HepG2 (cell line): ENCODE results near the gene ZNF446. TPM values are rescaled to one million over a fixed set of nuclear protein-coding genes. Genes with fewer than 3 reads are reported as not detected.

ENCODE experiments used
- NFE2 ChIP-seq: sonication (generic); formaldehyde crosslinking; IDR thresholded peaks from 2 replicates; pipeline ENCODE4 v1.4.0; 2020; ENCODE audit warnings: missing genetic modification reagents
- RFX3 ChIP-seq: IDR thresholded peaks from 2 replicates; pipeline ENCODE4 v1.6.1; 2016; ENCODE audit warnings: missing biosample characterization, missing genetic modification reagents
- ZNF549 ChIP-seq: sonication (generic); formaldehyde crosslinking; IDR thresholded peaks from 2 replicates; pipeline ENCODE4 v1.5.0; 2020; ENCODE audit warnings: missing genetic modification reagents
- ZNF720 ChIP-seq: sonication (generic); formaldehyde crosslinking; IDR thresholded peaks from 2 replicates; pipeline ENCODE4 v1.4.0; 2020; ENCODE audit warnings: missing genetic modification reagents
- polyA plus RNA-seq, 8 experiments: library from polyadenylated mRNA; depleted of rRNA in 3 of 8; stranded (reverse) in 7 of 8; unstranded in 1 of 8; fragments of >200 nt; fragmentation: Illumina TruSeq in 4 of 8; extraction: Trizol in 4 of 8; gene quantifications; 2 replicates each; pipeline versions ENCODE4 v1.2.1 to v1.2.3, GENCODE V29; 2011 to 2016; ENCODE audit warnings: low read depth in 4 of 8, missing spikeins in 1 of 8, mixed read lengths in 1 of 8; ENCODE audit not compliant: insufficient read depth in 1 of 8
- total RNA-seq, 5 experiments: library from RNA; depleted of rRNA; stranded (reverse); fragments of >200 nt; fragmentation: Illumina TruSeq; extraction: Trizol; gene quantifications; 2 replicates each; pipeline ENCODE4 v1.2.3, GENCODE V29; 2016; ENCODE audit warnings: low read depth in 1 of 5
- TF ChIP-seq, protein P1 (sequence below): sonication (generic); formaldehyde crosslinking; IDR thresholded peaks from 2 replicates; pipeline ENCODE4 v1.4.0; 2020; ENCODE audit warnings: mild to moderate bottlenecking, missing genetic modification reagents
- TF ChIP-seq, protein P2 (sequence below): sonication (generic); formaldehyde crosslinking; conservative IDR thresholded peaks from 2 replicates; pipeline ENCODE4 v1.5.0; 2020; ENCODE audit warnings: missing genetic modification reagents
- TF ChIP-seq, protein P3 (sequence below), 2 experiments: sonication (generic) in 1 of 2; formaldehyde crosslinking in 1 of 2; IDR thresholded peaks; 2 replicates each; pipeline versions ENCODE4 v1.5.1 to v1.6.1; 2011 to 2020; ENCODE audit warnings: borderline replicate concordance in 1 of 2, low read depth in 1 of 2, low read length in 1 of 2, mild to moderate bottlenecking in 1 of 2, missing genetic modification reagents in 1 of 2, moderate library complexity in 1 of 2
- TF ChIP-seq, protein P4 (sequence below): sonication (generic); formaldehyde crosslinking; IDR thresholded peaks from 2 replicates; pipeline ENCODE4 v1.4.0; 2020; ENCODE audit warnings: missing genetic modification reagents, borderline replicate concordance
- TF ChIP-seq, protein P5 (sequence below): sonication (generic); formaldehyde crosslinking; IDR thresholded peaks from 2 replicates; pipeline ENCODE4 v1.8.0; 2022; ENCODE audit warnings: mild to moderate bottlenecking, missing genetic modification reagents, borderline replicate concordance

Gene ZNF446
- total and polyA plus RNA-seq, 2 of the 13 experiments (the other 11 are each of a cell fraction or from before 2014, with no cell fraction given) = 3.0 to 3.6 TPM

DNA sequence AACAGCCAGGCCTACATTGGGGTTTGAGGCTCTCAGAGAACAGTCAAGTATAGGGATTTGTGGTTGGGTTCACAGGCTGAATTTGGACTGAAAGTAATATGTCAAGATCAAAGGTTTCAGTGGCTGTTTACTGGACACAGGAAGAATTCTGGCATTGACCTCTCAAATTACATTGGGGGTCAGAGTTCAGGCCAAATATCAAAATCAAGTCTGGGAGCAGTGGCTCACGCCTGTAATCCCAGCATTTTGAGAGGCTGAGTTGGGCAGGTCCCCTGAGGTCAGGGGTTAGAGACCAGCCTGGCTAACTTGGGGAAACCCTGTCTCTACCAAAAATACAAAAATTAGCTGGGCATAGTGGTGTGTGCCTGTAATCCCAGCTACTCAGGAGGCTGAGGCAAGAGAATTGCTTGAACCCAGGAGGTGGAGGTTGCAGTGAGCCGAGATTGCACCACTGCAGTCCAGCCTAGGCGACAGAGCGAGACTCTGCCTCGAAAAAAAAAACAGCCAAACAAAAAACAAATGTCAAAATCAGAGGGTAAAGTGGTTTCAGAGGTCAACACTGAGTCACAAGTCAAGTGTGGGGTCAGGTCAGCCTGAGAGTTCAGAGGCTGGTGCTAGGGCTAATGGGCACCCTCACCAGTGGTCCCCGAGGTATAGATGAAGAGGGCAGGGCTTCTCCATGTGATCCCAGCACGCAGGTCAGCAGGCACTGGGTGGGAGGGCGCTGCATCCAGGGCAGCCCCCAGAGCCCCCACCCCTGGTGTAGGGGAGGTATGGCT, 34.1 kb downstream of the ZNF446 start (continued):
- TF ChIP-seq, protein P1, sequence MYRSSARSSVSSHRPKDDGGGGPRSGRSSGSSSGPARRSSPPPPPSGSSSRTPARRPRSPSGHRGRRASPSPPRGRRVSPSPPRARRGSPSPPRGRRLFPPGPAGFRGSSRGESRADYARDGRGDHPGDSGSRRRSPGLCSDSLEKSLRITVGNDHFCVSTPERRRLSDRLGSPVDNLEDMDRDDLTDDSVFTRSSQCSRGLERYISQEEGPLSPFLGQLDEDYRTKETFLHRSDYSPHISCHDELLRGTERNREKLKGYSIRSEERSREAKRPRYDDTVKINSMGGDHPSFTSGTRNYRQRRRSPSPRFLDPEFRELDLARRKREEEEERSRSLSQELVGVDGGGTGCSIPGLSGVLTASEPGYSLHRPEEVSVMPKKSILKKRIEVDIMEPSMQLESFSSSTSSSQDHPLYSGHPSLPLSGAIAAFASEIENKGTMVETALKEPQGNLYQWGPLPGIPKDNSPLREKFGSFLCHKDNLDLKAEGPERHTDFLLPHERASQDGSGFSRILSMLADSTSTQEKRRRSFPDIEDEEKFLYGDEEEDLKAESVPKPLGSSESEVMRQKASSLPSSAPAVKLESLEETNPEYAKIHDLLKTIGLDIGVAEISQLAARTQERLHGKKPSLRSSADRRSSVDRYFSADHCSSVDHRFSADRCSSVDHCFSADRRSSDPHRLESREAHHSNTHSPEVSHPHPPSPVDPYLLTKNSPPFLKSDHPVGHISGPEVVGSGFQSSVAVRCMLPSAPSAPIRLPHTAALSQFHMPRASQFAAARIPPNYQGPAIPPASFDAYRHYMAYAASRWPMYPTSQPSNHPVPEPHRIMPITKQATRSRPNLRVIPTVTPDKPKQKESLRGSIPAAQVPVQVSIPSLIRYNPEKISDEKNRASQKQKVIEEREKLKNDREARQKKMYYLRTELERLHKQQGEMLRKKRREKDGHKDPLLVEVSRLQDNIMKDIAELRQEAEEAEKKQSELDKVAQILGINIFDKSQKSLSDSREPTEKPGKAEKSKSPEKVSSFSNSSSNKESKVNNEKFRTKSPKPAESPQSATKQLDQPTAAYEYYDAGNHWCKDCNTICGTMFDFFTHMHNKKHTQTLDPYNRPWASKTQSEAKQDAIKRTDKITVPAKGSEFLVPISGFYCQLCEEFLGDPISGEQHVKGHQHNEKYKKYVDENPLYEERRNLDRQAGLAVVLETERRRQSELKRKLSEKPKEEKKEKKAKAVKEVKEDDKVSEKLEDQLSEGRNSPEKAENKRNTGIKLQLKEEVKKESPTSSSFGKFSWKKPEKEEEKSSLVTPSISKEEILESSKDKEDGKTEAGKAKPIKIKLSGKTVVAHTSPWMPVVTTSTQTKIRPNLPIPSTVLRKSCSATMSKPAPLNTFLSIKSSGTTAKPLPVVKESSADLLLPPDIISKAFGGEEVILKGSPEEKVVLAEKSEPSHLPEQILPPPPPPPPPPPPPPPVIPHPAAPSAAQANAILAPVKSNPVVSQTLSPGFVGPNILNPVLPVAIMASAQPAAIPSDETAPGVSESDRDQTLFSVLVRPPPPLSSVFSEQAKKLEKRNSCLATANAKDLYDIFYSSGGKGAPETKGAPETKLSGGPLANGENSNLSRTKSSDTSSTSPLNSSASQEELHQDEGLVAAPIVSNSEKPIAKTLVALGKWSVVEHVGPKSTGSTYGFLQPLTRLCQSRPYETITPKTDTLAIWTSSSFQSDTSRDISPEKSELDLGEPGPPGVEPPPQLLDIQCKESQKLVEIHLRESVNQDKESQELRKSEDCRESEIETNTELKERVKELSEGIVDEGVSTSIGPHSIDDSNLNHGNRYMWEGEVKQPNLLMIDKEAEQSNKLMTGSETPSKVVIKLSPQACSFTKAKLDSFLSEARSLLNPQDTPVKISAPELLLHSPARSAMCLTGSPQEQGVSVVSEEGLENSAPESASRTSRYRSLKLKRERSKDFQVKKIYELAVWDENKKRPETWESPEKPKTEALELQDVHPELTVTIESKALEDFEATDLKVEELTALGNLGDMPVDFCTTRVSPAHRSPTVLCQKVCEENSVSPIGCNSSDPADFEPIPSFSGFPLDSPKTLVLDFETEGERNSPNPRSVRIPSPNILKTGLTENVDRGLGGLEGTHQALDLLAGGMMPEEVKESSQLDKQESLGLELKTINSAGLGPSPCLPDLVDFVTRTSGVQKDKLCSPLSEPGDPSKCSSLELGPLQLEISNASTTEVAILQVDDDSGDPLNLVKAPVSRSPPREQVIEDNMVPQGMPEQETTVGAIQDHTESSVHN (CRISPR knock-in tag) = no peak
- no peak for TF ChIP-seq ZNF549
- TF ChIP-seq, protein P2, sequence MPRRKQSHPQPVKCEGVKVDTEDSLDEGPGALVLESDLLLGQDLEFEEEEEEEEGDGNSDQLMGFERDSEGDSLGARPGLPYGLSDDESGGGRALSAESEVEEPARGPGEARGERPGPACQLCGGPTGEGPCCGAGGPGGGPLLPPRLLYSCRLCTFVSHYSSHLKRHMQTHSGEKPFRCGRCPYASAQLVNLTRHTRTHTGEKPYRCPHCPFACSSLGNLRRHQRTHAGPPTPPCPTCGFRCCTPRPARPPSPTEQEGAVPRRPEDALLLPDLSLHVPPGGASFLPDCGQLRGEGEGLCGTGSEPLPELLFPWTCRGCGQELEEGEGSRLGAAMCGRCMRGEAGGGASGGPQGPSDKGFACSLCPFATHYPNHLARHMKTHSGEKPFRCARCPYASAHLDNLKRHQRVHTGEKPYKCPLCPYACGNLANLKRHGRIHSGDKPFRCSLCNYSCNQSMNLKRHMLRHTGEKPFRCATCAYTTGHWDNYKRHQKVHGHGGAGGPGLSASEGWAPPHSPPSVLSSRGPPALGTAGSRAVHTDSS = no peak
- TF ChIP-seq, protein P3, sequence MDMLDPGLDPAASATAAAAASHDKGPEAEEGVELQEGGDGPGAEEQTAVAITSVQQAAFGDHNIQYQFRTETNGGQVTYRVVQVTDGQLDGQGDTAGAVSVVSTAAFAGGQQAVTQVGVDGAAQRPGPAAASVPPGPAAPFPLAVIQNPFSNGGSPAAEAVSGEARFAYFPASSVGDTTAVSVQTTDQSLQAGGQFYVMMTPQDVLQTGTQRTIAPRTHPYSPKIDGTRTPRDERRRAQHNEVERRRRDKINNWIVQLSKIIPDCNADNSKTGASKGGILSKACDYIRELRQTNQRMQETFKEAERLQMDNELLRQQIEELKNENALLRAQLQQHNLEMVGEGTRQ (IDR thresholded peaks at IDR 0.05; ENCODE audit: low read depth, low read length) = no peak
- TF ChIP-seq, protein P3 (CRISPR knock-in tag; IDR thresholded peaks at IDR 0.05; ENCODE audit: borderline replicate concordance) = 0 out of 2 replicates have a peak, but pooled peaks have one; percentile 8
- no peak for TF ChIP-seq NFE2 (CRISPR knock-in tag)
- TF ChIP-seq, protein P4, sequence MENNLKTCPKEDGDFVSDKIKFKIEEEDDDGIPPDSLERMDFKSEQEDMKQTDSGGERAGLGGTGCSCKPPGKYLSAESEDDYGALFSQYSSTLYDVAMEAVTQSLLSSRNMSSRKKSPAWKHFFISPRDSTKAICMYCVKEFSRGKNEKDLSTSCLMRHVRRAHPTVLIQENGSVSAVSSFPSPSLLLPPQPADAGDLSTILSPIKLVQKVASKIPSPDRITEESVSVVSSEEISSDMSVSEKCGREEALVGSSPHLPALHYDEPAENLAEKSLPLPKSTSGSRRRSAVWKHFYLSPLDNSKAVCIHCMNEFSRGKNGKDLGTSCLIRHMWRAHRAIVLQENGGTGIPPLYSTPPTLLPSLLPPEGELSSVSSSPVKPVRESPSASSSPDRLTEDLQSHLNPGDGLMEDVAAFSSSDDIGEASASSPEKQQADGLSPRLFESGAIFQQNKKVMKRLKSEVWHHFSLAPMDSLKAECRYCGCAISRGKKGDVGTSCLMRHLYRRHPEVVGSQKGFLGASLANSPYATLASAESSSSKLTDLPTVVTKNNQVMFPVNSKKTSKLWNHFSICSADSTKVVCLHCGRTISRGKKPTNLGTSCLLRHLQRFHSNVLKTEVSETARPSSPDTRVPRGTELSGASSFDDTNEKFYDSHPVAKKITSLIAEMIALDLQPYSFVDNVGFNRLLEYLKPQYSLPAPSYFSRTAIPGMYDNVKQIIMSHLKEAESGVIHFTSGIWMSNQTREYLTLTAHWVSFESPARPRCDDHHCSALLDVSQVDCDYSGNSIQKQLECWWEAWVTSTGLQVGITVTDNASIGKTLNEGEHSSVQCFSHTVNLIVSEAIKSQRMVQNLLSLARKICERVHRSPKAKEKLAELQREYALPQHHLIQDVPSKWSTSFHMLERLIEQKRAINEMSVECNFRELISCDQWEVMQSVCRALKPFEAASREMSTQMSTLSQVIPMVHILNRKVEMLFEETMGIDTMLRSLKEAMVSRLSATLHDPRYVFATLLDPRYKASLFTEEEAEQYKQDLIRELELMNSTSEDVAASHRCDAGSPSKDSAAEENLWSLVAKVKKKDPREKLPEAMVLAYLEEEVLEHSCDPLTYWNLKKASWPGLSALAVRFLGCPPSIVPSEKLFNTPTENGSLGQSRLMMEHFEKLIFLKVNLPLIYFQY (CRISPR knock-in tag) = no peak
- no peak for TF ChIP-seq RFX3 (CRISPR knock-in tag)
- no peak for TF ChIP-seq ZNF720 (CRISPR knock-in tag)
- TF ChIP-seq, protein P5, sequence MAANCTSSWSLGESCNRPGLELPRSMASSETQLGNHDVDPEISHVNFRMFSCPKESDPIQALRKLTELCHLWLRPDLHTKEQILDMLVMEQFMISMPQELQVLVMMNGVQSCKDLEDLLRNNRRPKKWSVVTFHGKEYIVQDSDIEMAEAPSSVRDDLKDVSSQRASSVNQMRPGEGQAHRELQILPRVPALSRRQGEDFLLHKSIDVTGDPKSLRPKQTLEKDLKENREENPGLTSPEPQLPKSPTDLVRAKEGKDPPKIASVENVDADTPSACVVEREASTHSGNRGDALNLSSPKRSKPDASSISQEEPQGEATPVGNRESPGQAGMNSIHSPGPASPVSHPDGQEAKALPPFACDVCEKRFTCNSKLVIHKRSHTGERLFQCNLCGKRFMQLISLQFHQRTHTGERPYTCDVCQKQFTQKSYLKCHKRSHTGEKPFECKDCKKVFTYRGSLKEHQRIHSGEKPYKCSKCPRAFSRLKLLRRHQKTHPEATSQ (CRISPR knock-in tag) = no peak
